HEK293 (cell line): ENCODE data around the gene DEAF1.

ENCODE experiments used
- CTCF ChIA-PET: fragments of 350-600 bp; formaldehyde crosslinking; extraction: SDS; loops from one replicate; lab custom pipeline; 2021; ENCODE audit warnings: antibody characterized with exemption; lab: Yijun Ruan, JAX
- POLR2A ChIA-PET: fragments of 300-600 bp; formaldehyde crosslinking; extraction: SDS; loops from one replicate; lab custom pipeline; 2020; ENCODE audit warnings: antibody characterized with exemption, inconsistent platforms; lab: Yijun Ruan, JAX
- H3K27ac ChIP-seq: fragments of 200-500 bp; sonication (Bioruptor generic); 2 replicates; pipeline ENCODE4 v1.5.1; 2014; ENCODE audit warnings: low read depth, low read length, control low read depth, inconsistent platforms; ENCODE audit errors: extremely low read depth
- H3K36me3 ChIP-seq, 2 experiments: fragments of 200-500 bp in 1 of 2; sonication (Bioruptor generic) in 1 of 2; 1 replicate in 1 of 2; 2 replicates in 1 of 2; pipeline ENCODE4 v1.5.1; 2014 to 2017; ENCODE audit warnings: inconsistent platforms in 2 of 2, low read length in 2 of 2; ENCODE audit not compliant: control insufficient read depth in 2 of 2, insufficient read depth in 1 of 2
- H3K4me1 ChIP-seq: fragments of 200-500 bp; sonication (Bioruptor generic); 2 replicates; pipeline ENCODE4 v1.5.1; 2014; ENCODE audit warnings: mild to moderate bottlenecking, low read length, inconsistent platforms; ENCODE audit not compliant: control insufficient read depth, insufficient read depth
- H3K4me3 ChIP-seq: 2 replicates; pipeline ENCODE4 v1.5.1; 2011; ENCODE audit warnings: low read depth, mild to moderate bottlenecking, control low read depth, low read length, moderate library complexity
- H3K9me3 ChIP-seq: fragments of 200-500 bp; sonication (Bioruptor generic); 2 replicates; pipeline ENCODE4 v1.5.1; 2014; ENCODE audit warnings: low read depth, low read length, inconsistent platforms; ENCODE audit not compliant: control insufficient read depth, insufficient read depth
- BCL11A ChIP-seq: fragments of 450-650 bp; formaldehyde crosslinking; IDR thresholded peaks from 2 replicates; pipeline ENCODE4 v1.5.1; 2016; ENCODE audit warnings: low read depth, missing biosample characterization, missing genetic modification characterization
- KLF8 ChIP-seq: fragments of 450-650 bp; formaldehyde crosslinking; IDR thresholded peaks from 2 replicates; pipeline ENCODE4 v1.5.1; 2016; ENCODE audit warnings: missing biosample characterization, missing genetic modification characterization
- SCRT2 ChIP-seq: fragments of 450-650 bp; formaldehyde crosslinking; IDR thresholded peaks from 2 replicates; pipeline ENCODE4 v1.5.1; 2016; ENCODE audit warnings: missing biosample characterization, missing genetic modification characterization
- SP2 ChIP-seq: fragments of 450-650 bp; formaldehyde crosslinking; IDR thresholded peaks from 2 replicates; pipeline ENCODE4 v1.5.1; 2016; ENCODE audit warnings: missing biosample characterization, missing genetic modification characterization
- ZIC2 ChIP-seq: fragments of 450-650 bp; formaldehyde crosslinking; IDR thresholded peaks from 2 replicates; pipeline ENCODE4 v1.5.1; 2016; ENCODE audit warnings: missing biosample characterization, missing genetic modification characterization
- ZNF280D ChIP-seq: fragments of 450-650 bp; formaldehyde crosslinking; IDR thresholded peaks from 2 replicates; pipeline ENCODE4 v1.5.1; 2016; ENCODE audit warnings: missing biosample characterization, missing genetic modification characterization
- ZNF292 ChIP-seq: fragments of 450-650 bp; formaldehyde crosslinking; IDR thresholded peaks from 2 replicates; pipeline ENCODE4 v1.5.1; 2016; ENCODE audit warnings: low read depth, missing biosample characterization, missing genetic modification characterization, borderline replicate concordance
- ZNF404 ChIP-seq: fragments of 450-650 bp; formaldehyde crosslinking; IDR thresholded peaks from 2 replicates; pipeline ENCODE4 v1.5.1; 2017; ENCODE audit warnings: missing biosample characterization, missing genetic modification characterization
- ZNF433 ChIP-seq: fragments of 450-650 bp; formaldehyde crosslinking; IDR thresholded peaks from 2 replicates; pipeline ENCODE4 v1.5.1; 2016; ENCODE audit warnings: missing biosample characterization, missing genetic modification characterization, low read depth
- ZNF501 ChIP-seq: fragments of 450-650 bp; formaldehyde crosslinking; IDR thresholded peaks from 2 replicates; pipeline ENCODE4 v1.5.1; 2016; ENCODE audit warnings: missing biosample characterization, missing genetic modification characterization
- ZNF560 ChIP-seq: fragments of 450-650 bp; formaldehyde crosslinking; IDR thresholded peaks from 2 replicates; pipeline ENCODE4 v1.5.1; 2017; ENCODE audit warnings: missing biosample characterization, missing genetic modification characterization, borderline replicate concordance
- ZNF571 ChIP-seq: fragments of 450-650 bp; formaldehyde crosslinking; IDR thresholded peaks from 2 replicates; pipeline ENCODE4 v1.5.0; 2017; ENCODE audit warnings: missing biosample characterization, missing genetic modification characterization
- ZNF670 ChIP-seq: fragments of 450-650 bp; formaldehyde crosslinking; IDR thresholded peaks from 2 replicates; pipeline ENCODE4 v1.5.1; 2016; ENCODE audit warnings: missing biosample characterization, missing genetic modification characterization, low read depth
- ZNF677 ChIP-seq: fragments of 450-650 bp; IDR thresholded peaks from 2 replicates; pipeline ENCODE4 v1.5.0; 2018; ENCODE audit warnings: missing biosample characterization, mild to moderate bottlenecking, missing genetic modification characterization, moderate library complexity
- ZNF707 ChIP-seq: fragments of 450-650 bp; formaldehyde crosslinking; IDR thresholded peaks from 2 replicates; pipeline ENCODE4 v1.5.1; 2016; ENCODE audit warnings: missing biosample characterization, missing genetic modification characterization
- TF ChIP-seq, protein P1 (sequence below): fragments of 450-650 bp; formaldehyde crosslinking; IDR thresholded peaks from 2 replicates; pipeline ENCODE4 v1.5.1; 2016; ENCODE audit warnings: missing biosample characterization, missing genetic modification characterization, borderline replicate concordance
- TF ChIP-seq, protein P2 (sequence below): fragments of 450-650 bp; formaldehyde crosslinking; IDR thresholded peaks from 2 replicates; pipeline ENCODE4 v1.5.1; 2017; ENCODE audit warnings: missing biosample characterization, missing genetic modification characterization
- TF ChIP-seq, protein P3 (sequence below): fragments of 450-650 bp; formaldehyde crosslinking; IDR thresholded peaks from 2 replicates; pipeline ENCODE4 v1.5.1; 2016; ENCODE audit warnings: missing biosample characterization, missing genetic modification characterization

Gene DEAF1

DNA sequence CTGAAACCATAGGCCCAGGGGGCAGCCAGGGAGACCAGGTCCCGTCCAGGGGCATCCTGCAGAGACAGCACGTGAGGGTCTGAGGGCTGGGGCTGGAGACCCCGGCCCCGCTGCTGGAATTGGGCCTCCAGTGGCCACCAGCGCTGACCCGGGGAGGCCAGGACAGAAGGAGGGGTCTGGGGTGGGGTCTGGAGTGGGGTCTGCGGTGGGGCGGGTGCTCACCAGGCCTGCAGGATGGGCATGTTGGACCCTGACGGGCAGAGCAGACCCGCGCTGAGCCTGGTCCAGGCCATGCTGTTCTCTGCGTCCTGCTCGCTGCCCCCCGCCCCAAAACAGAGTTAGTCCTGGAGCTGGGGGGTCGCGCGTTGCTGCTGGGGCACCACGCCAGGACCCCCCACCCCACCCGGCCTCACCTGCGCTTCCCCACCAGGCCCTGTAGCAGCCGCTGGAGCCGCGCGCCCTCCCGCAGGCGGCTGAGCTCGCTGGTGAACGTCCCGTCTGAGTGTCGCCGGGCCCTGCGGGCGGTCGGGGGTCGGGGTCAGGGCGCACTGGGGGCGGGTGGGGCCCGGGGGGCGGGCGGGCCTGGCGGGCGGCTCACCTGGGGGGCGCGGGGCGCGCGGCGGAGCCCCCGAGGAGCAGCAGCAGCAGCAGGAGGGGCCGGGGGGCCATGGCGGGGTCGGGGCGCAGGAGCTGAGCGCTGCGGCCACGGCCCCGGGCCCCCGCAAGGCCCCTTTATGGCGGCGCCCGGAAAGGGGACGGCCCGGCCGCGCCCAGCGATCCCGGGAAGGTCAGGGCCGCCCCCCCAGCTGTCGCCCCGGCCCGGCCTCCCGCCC is 68.3 kb downstream of the DEAF1 start, which contains the start of gene SCT (continued):
- TF ChIP-seq, protein P1, sequence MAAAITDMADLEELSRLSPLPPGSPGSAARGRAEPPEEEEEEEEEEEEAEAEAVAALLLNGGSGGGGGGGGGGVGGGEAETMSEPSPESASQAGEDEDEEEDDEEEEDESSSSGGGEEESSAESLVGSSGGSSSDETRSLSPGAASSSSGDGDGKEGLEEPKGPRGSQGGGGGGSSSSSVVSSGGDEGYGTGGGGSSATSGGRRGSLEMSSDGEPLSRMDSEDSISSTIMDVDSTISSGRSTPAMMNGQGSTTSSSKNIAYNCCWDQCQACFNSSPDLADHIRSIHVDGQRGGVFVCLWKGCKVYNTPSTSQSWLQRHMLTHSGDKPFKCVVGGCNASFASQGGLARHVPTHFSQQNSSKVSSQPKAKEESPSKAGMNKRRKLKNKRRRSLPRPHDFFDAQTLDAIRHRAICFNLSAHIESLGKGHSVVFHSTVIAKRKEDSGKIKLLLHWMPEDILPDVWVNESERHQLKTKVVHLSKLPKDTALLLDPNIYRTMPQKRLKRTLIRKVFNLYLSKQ, result no peak
- TF ChIP-seq ZNF707 (tag by site-specific recombination), result no peak
- TF ChIP-seq, protein P2, sequence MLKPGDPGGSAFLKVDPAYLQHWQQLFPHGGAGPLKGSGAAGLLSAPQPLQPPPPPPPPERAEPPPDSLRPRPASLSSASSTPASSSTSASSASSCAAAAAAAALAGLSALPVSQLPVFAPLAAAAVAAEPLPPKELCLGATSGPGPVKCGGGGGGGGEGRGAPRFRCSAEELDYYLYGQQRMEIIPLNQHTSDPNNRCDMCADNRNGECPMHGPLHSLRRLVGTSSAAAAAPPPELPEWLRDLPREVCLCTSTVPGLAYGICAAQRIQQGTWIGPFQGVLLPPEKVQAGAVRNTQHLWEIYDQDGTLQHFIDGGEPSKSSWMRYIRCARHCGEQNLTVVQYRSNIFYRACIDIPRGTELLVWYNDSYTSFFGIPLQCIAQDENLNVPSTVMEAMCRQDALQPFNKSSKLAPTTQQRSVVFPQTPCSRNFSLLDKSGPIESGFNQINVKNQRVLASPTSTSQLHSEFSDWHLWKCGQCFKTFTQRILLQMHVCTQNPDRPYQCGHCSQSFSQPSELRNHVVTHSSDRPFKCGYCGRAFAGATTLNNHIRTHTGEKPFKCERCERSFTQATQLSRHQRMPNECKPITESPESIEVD (tag by site-specific recombination), result no peak
- TF ChIP-seq ZNF280D (tag by site-specific recombination), result no peak
- TF ChIP-seq BCL11A (tag by site-specific recombination), result no peak
- no peak for TF ChIP-seq ZNF677 (tag by site-specific recombination)
- TF ChIP-seq SCRT2 (tag by site-specific recombination), result no peak
- TF ChIP-seq, protein P3, sequence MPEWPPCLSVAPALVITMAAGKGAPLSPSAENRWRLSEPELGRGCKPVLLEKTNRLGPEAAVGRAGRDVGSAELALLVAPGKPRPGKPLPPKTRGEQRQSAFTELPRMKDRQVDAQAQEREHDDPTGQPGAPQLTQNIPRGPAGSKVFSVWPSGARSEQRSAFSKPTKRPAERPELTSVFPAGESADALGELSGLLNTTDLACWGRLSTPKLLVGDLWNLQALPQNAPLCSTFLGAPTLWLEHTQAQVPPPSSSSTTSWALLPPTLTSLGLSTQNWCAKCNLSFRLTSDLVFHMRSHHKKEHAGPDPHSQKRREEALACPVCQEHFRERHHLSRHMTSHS (tag by site-specific recombination), result no peak
- TF ChIP-seq ZNF560, result no peak
- TF ChIP-seq, all 188 proteins: peak for 0

GRCh38 chr11:625636-626268 is 69.3 kb downstream of the DEAF1 start:
- TF ChIP-seq ZIC2 (tag by site-specific recombination) (no peak), SP2 (tag by site-specific recombination) (no peak), ZNF571 (tag by site-specific recombination) (no peak), ZNF404 (tag by site-specific recombination) (no peak), ZNF501 (tag by site-specific recombination) (no peak), ZNF433 (tag by site-specific recombination) (no peak), ZNF292 (tag by site-specific recombination) (no peak), KLF8 (tag by site-specific recombination) (no peak), ZNF670 (tag by site-specific recombination) (no peak)
- peaks cover 0 to 3% of the 10 kb centered on the region in 2 experiments; a peak in 2 of 3 replicates for H3K36me3 ChIP-seq
- no peaks in the 10 kb centered on the region for H3K4me1 ChIP-seq
- H3K9me3 ChIP-seq, result no peaks in the 10 kb centered on the region
- no peak overlapping the region for H3K4me3 ChIP-seq
- H3K27ac ChIP-seq, result no peak overlapping the region
- CTCF ChIA-PET, result no interaction called here
- POLR2A ChIA-PET, result no interaction called here
